HepG2 (cell line): ENCODE data around the gene ATP8B1. TPM values are rescaled to one million over a fixed set of nuclear protein-coding genes. Genes with fewer than 3 reads are reported as not detected.

Source experiments
- ATAC-seq: fragments of 200-7000 bp; cut with Tn5 transposase; 3 replicates; pipeline ENCODE4 v1.9.1; 2020; ENCODE audit warnings: mild to moderate bottlenecking, moderate library complexity
- BruUV-seq: library from RNA; stranded (reverse); fragments of 400-500 nt; replicated peaks from 2 replicates; lab custom pipeline; 2021; lab: Mats Ljungman, UMichigan
- CTCF ChIA-PET: fragments of 300-600 bp; formaldehyde crosslinking; extraction: SDS; loops from one replicate; lab custom pipeline; 2021; ENCODE audit warnings: low total read pairs, inconsistent platforms, low intra/inter-chr PET ratio; lab: Yijun Ruan, JAX
- POLR2A ChIA-PET: fragments of 350-600 bp; sonication (Branson Sonifier 250); formaldehyde crosslinking; loops from one replicate; lab custom pipeline; 2020; ENCODE audit warnings: antibody characterized with exemption, inconsistent platforms; lab: Yijun Ruan, JAX
- DNase-seq: peaks from one replicate; pipeline ENCODE4 v3.0.0-alpha.2; 2015; ENCODE audit warnings: low spot score
- FAIRE-seq: peaks from 3 replicates; lab custom pipeline; 2011; peaks lifted over from hg19 to GRCh38; lab: Jason Lieb, UNC
- H2AFZ ChIP-seq: one replicate; pipeline ENCODE4 v1.6.1; 2011; ENCODE audit warnings: low read length, inconsistent platforms
- H3K27ac ChIP-seq: fragments of 300-600 bp; 3 replicates; pipeline ENCODE4 v1.8.0; 2011; ENCODE audit warnings: mixed run types, mild to moderate bottlenecking, mixed read lengths, low read length, inconsistent platforms; ENCODE audit not compliant: insufficient read depth; ENCODE audit errors: extremely low read length
- H3K27me3 ChIP-seq, 2 experiments: fragments of 200-600 bp in 1 of 2; 2 replicates in 1 of 2; 3 replicates in 1 of 2; pipeline versions ENCODE4 v1.6.0 to v1.8.0; 2011; ENCODE audit warnings: low read length in 2 of 2, mild to moderate bottlenecking in 2 of 2, moderate library complexity in 2 of 2, inconsistent platforms in 1 of 2; ENCODE audit not compliant: insufficient read depth in 2 of 2, control insufficient read depth in 1 of 2
- H3K36me3 ChIP-seq, 2 experiments: fragments of 200-600 bp in 1 of 2; replicated peaks in 1 of 2; 2 replicates in 1 of 2; 3 replicates in 1 of 2; pipeline versions ENCODE4 v1.5.1 to v1.8.0; 2011; ENCODE audit warnings: low read length in 2 of 2, inconsistent platforms in 1 of 2; ENCODE audit not compliant: insufficient read depth in 2 of 2, control insufficient read depth in 1 of 2
- H3K4me1 ChIP-seq: 2 replicates; pipeline ENCODE4 v1.5.1; 2012; ENCODE audit warnings: low read length, inconsistent platforms; ENCODE audit not compliant: insufficient read depth
- H3K4me2 ChIP-seq: 2 replicates; pipeline ENCODE4 v1.6.0; 2011; ENCODE audit warnings: low read depth, low read length, inconsistent platforms
- H3K4me3 ChIP-seq, 3 experiments: fragments of 200-600 bp in 1 of 3; sonication (generic), shearing (Covaris generic) in 1 of 3; replicated peaks in 1 of 3; 2 replicates each; pipeline ENCODE4 v1.5.1; 2011 to 2016; ENCODE audit warnings: low read length in 3 of 3, inconsistent platforms in 2 of 3, low read depth in 2 of 3, mild to moderate bottlenecking in 2 of 3, control low read depth in 1 of 3, mixed read lengths in 1 of 3; ENCODE audit not compliant: insufficient read depth in 1 of 3
- H3K79me2 ChIP-seq: one replicate; pipeline ENCODE4 v1.6.1; 2011; ENCODE audit warnings: low read length, inconsistent platforms; ENCODE audit not compliant: insufficient read depth
- H3K9ac ChIP-seq: 2 replicates; pipeline ENCODE4 v1.6.0; 2011; ENCODE audit warnings: mild to moderate bottlenecking, low read depth, low read length, inconsistent platforms; ENCODE audit not compliant: insufficient read depth
- H3K9me3 ChIP-seq: 2 replicates; pipeline ENCODE4 v1.5.1; 2012; ENCODE audit warnings: mild to moderate bottlenecking, low read length
- H4K20me1 ChIP-seq: 2 replicates; pipeline ENCODE4 v1.6.0; 2011; ENCODE audit warnings: inconsistent platforms, mild to moderate bottlenecking, low read length, moderate library complexity; ENCODE audit not compliant: insufficient read depth
- CENPX ChIP-seq: sonication (generic); formaldehyde crosslinking; IDR thresholded peaks from 2 replicates; pipeline ENCODE4 v1.9.0; 2021; ENCODE audit warnings: mild to moderate bottlenecking, missing genetic modification reagents, moderate library complexity
- DZIP1 ChIP-seq: sonication (generic); formaldehyde crosslinking; IDR thresholded peaks from 2 replicates; pipeline ENCODE4 v1.5.0; 2020; ENCODE audit warnings: mild to moderate bottlenecking, missing genetic modification reagents
- GPN1 ChIP-seq: sonication (generic); formaldehyde crosslinking; IDR thresholded peaks from 2 replicates; pipeline ENCODE4 v1.5.1; 2020; ENCODE audit warnings: missing genetic modification reagents, borderline replicate concordance
- HNRNPUL1 ChIP-seq: fragments of 200-400 bp; formaldehyde crosslinking; IDR thresholded peaks from 2 replicates; pipeline ENCODE4 v1.6.1; 2017; ENCODE audit warnings: low read depth, mild to moderate bottlenecking, low read length, moderate library complexity
- HOXD1 ChIP-seq: sonication (generic); formaldehyde crosslinking; IDR thresholded peaks from 2 replicates; pipeline ENCODE4 v1.5.0; 2020; ENCODE audit warnings: missing genetic modification reagents
- PHF8 ChIP-seq: sonication (generic); formaldehyde crosslinking; IDR thresholded peaks from 2 replicates; pipeline ENCODE4 v1.5.0; 2020; ENCODE audit warnings: missing genetic modification reagents
- RAD21 ChIP-seq: fragments of 450-650 bp; formaldehyde crosslinking; IDR thresholded peaks from 2 replicates; pipeline ENCODE4 v1.5.0; 2020; ENCODE audit warnings: mild to moderate bottlenecking
- SALL1 ChIP-seq: sonication (generic); formaldehyde crosslinking; IDR thresholded peaks from 2 replicates; pipeline ENCODE4 v1.8.0; 2022; ENCODE audit warnings: mild to moderate bottlenecking, missing genetic modification reagents
- SNAPC4 ChIP-seq: sonication (generic); formaldehyde crosslinking; IDR thresholded peaks from 2 replicates; pipeline ENCODE4 v1.4.0; 2020; ENCODE audit warnings: mild to moderate bottlenecking, missing genetic modification reagents
- ZNF224 ChIP-seq: sonication (generic); formaldehyde crosslinking; IDR thresholded peaks from 2 replicates; pipeline ENCODE4 v1.5.0; 2020; ENCODE audit warnings: mild to moderate bottlenecking, missing genetic modification reagents
- ZNF543 ChIP-seq: sonication (generic); formaldehyde crosslinking; IDR thresholded peaks from 2 replicates; pipeline ENCODE4 v1.4.0; 2020; ENCODE audit warnings: mild to moderate bottlenecking, missing genetic modification reagents
- ZNF644 ChIP-seq: IDR thresholded peaks from 2 replicates; pipeline ENCODE4 v1.6.1; 2016; ENCODE audit warnings: low read depth
- ZNF704 ChIP-seq: sonication (generic); formaldehyde crosslinking; IDR thresholded peaks from 2 replicates; pipeline ENCODE4 v1.8.1; 2023; ENCODE audit warnings: mild to moderate bottlenecking, inconsistent platforms, moderate library complexity, missing genetic modification reagents, borderline replicate concordance
- ZNF737 ChIP-seq: sonication (generic); formaldehyde crosslinking; IDR thresholded peaks from 2 replicates; pipeline ENCODE4 v1.5.0; 2020; ENCODE audit warnings: missing genetic modification reagents, mild to moderate bottlenecking, borderline replicate concordance
- WGBS: methylation state at CpG from one replicate; pipeline ENCODE4 v1.1.6; 2017; ENCODE audit warnings: low lambda C conversion rate; 5-methylcytosine and 5-hydroxymethylcytosine counted together
- in situ Hi-C: cut with HindIII; loops from 2 replicates; pipeline ENCODE4 v1.10.0; 2017; ENCODE audit warnings: low pct_unique_long_range_greater_than_20kb; ENCODE audit not compliant: extremely low pct_ligation_motif_present
- intact Hi-C: fragments of 100-400 bp; cut with micrococcal nuclease; formaldehyde crosslinking; loops from one replicate; pipeline ENCODE4 v1.10.0; 2022; ENCODE audit not compliant: unreplicated experiment
- polyA plus RNA-seq, 8 experiments: library from polyadenylated mRNA; depleted of rRNA in 3 of 8; stranded (reverse) in 7 of 8; unstranded in 1 of 8; fragments of >200 nt; fragmentation: Illumina TruSeq in 4 of 8; extraction: Trizol in 4 of 8; gene quantifications; 2 replicates each; pipeline versions ENCODE4 v1.2.1 to v1.2.3, GENCODE V29; 2011 to 2016; ENCODE audit warnings: low read depth in 4 of 8, missing spikeins in 1 of 8, mixed read lengths in 1 of 8; ENCODE audit not compliant: insufficient read depth in 1 of 8
- total RNA-seq, 5 experiments: library from RNA; depleted of rRNA; stranded (reverse); fragments of >200 nt; fragmentation: Illumina TruSeq; extraction: Trizol; gene quantifications; 2 replicates each; pipeline ENCODE4 v1.2.3, GENCODE V29; 2016; ENCODE audit warnings: low read depth in 1 of 5

The ATP8B1 gene
- total and polyA plus RNA-seq, 2 of the 13 experiments (the other 11 are each of a cell fraction or from before 2014, with no cell fraction given) = 2.8 to 4.0 TPM

GRCh38 chr18:57630002-57630753 lies 172.9 kb downstream of the ATP8B1 start:
- FAIRE-seq (no peak), ATAC-seq (peak; percentile 96), DNase-seq (peak; percentile 85)
- Histone ChIP-seq H2AFZ (peak overlapping the region; percentile 75), H3K4me3 (peak overlapping the region; percentile 60 to 76 (median 69); a peak in 5 of 6 replicates), H3K27me3 (no peaks in the 10 kb centered on the region), H3K27ac (peak overlapping the region; percentile 37), H3K9me3 (no peaks in the 10 kb centered on the region), H3K4me2 (peak overlapping the region; percentile 67), H3K9ac (peak overlapping the region; percentile 64), H3K4me1 (peaks cover 38% of the 10 kb centered on the region), H3K36me3 (no peaks in the 10 kb centered on the region), H4K20me1 (no peaks in the 10 kb centered on the region), H3K79me2 (no peaks in the 10 kb centered on the region)
- POLR2A ChIA-PET = interaction anchor here (1.0 to 3.5 kb wide), 2 partner anchors 9 to 20 kb away, joined by 3 to 22 read pairs; partner anchors contain the start of gene NARS1
- BruUV-seq = TSS peak; percentile 84
- intact Hi-C loops = loop anchor here (5.0 kb wide), 1 partner anchor 82 kb away; no protein-coding TSS in a partner anchor
- WGBS = 20% methylated on average over 35 of the region's 52 CpGs
- in situ Hi-C loops = no loop called here
- CTCF ChIA-PET = interaction anchor here (0.7 to 1.9 kb wide), 2 partner anchors 229 to 252 kb away, joined by 4 to 5 read pairs; no protein-coding TSS in a partner anchor
- TF ChIP-seq ZNF543 (no peak; the same call in 1 of the 2 replicates), ZNF644 (CRISPR knock-in tag) (no peak), HOXD1 (CRISPR knock-in tag) (0 out of 2 replicates have a peak, but pooled peaks have one; percentile 65), RAD21 (CRISPR knock-in tag) (peak; percentile 82), PHF8 (peak; percentile 74), ZNF737 (no peak), ZNF224 (CRISPR knock-in tag) (peak; percentile 50; the same call in 1 of the 2 replicates), SALL1 (CRISPR knock-in tag) (peak; percentile 87), HNRNPUL1 (no peak), CENPX (no peak), ZNF704 (CRISPR knock-in tag) (no peak), DZIP1 (CRISPR knock-in tag) (no peak), SNAPC4 (CRISPR knock-in tag) (no peak), GPN1 (CRISPR knock-in tag) (no peak)
